Activated T-helper 1 cell treated with anti-CD3 and anti-CD28 coated beads, Interleukin-12 subunit alpha, Interleukin-12 subunit beta, Interleukin-2, Interleukin-4 antibody, amounts not matched to agents 30 ng/mL and 10 ng/mL and 1 ng/mL, durations not matched to agents 14 hours and 24 hours and 36 hours (primary cell): Measurements from ENCODE around the gene BACH1. TPM values are rescaled to one million over a fixed set of nuclear protein-coding genes. Genes with fewer than 3 reads are reported as not detected.

Experiments used
- DNase-seq: peaks from one replicate; pipeline ENCODE4 v3.0.0; 2021; ENCODE audit warnings: low spot score
- H3K27ac Mint-ChIP-seq: one replicate; pipeline ENCODE4 v1.8.0; 2021; ENCODE audit warnings: mild to moderate bottlenecking, mixed read lengths
- H3K27me3 Mint-ChIP-seq: one replicate; pipeline ENCODE4 v1.8.0; 2022; ENCODE audit warnings: mild to moderate bottlenecking, moderate library complexity, mixed read lengths; ENCODE audit not compliant: insufficient read depth
- H3K36me3 Mint-ChIP-seq: one replicate; pipeline ENCODE4 v1.8.0; 2021; ENCODE audit warnings: low read depth, mixed read lengths
- H3K4me1 Mint-ChIP-seq: one replicate; pipeline ENCODE4 v1.8.0; 2021; ENCODE audit warnings: low read depth, mixed read lengths
- H3K4me3 Mint-ChIP-seq: one replicate; pipeline ENCODE4 v1.8.0; 2021; ENCODE audit warnings: mild to moderate bottlenecking, moderate library complexity, mixed read lengths
- H3K9me3 Mint-ChIP-seq: one replicate; pipeline ENCODE4 v1.8.0; 2021; ENCODE audit warnings: mixed read lengths
- intact Hi-C: fragments of 100-400 bp; cut with micrococcal nuclease; formaldehyde crosslinking; loops from one replicate; pipeline ENCODE4 v1.15.1; 2024
- total RNA-seq: library from RNA; stranded (reverse); gene quantifications from 2 replicates; pipeline ENCODE4 v1.2.3, GENCODE V29; 2022

Gene BACH1
- total RNA-seq, 1 donor from 2014 or later: 22.7 TPM

DNA sequence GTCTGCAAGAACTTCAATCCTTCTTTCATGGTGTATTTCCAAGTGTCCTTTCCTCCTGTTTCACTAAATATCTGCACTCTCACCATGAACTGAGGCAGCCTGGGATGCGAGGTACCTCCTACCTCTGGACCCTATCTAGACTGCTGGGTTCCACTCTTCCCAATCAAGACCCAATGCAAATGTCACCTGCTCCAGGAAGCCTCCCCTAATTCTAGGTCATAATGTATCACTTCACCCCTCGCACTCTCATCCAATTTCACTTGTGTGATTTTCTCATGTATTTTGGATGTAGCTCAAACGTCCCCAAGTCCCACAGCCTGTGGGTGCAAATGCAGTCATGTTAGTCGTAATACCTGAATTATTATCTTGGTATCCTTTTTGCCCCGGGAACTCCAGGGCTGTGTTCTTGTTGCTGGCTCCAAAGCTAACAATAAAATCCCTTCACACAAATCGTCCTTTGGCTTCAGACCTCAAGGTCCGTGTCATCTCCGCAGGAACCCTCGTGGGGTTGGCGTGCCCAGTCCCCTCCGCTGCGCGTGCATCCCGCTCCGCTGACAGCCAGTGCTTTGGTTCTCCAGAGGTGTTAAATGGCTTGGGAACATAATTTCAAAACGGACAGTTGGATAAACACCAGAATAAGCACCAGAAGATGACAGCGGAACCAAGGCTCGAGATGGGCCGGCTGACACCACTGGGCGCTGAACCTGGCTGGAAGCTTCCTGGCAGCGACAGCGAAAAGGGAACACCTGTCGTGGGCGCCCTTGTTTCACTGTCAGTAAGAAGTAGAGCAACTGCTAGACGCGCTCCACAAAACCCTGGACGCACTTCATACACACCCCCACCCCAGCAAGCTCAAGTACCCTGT lies 1.0 kb upstream of the BACH1 start:
- peak overlapping the region; percentile 2 for H3K4me3 Mint-ChIP-seq
- peaks cover 4% of the 10 kb centered on the region for H3K27me3 Mint-ChIP-seq
- H3K4me1 Mint-ChIP-seq: peaks cover 51% of the 10 kb centered on the region
- no peak overlapping the region for H3K27ac Mint-ChIP-seq
- intact Hi-C loops: loop anchor here (1.0 to 2.0 kb wide), 3 partner anchors 133 to 225 kb away; partner anchors contain the start of gene CCT8
- peaks cover 9% of the 10 kb centered on the region for H3K36me3 Mint-ChIP-seq
- no peak for DNase-seq
- H3K9me3 Mint-ChIP-seq: no peaks in the 10 kb centered on the region

DNA sequence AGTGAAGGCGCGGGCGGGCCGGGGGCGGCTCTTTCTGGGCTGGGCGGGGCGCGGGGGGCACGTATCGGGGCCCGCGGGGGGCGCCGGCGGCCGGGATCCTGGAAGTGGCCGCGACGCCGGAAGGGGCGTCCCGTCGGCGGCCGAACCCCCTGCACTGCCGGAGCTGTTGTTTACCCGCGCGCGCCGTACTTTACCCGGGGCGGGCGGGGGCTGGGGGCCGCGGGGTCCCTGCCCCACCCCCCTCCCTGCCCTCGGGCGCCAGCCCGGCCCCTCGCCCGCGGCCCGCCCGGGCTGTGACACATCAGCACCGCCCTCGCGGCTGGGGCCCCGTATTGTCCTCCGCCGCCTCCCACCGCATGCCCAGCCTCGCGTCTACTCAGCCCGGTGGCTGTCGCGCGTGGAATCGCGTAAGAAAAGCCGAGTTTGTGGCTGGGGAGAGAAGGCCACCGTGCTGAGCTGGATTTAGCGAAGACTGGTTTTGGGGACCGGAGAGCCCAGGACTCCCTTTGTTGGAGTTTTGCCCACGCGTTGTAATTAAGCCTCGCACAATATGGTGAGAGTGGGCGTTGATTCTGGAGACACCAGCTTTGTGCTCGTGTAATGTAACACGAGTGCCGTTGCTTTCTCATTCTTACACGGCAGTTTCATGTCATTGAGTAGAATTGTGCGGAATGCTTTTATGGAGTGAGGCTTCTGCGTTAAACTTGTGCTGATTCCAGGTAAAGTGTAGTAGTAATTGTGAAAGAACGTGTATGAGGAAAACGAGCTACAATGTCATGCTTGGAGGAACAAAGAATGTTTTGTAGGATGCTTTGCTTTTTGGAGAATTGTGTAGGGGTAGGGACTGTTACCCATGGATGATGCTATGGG lies 559 bp downstream of the BACH1 start:
- intact Hi-C loops: loop anchor here (1.0 to 2.0 kb wide), 4 partner anchors 54 to 414 kb away; partner anchors contain the start of genes CCT8 and USP16
- peaks cover 8% of the 10 kb centered on the region for H3K36me3 Mint-ChIP-seq
- peak overlapping the region; percentile 91 for H3K4me3 Mint-ChIP-seq
- no peaks in the 10 kb centered on the region for H3K9me3 Mint-ChIP-seq
- peak overlapping the region; percentile 88 for H3K27ac Mint-ChIP-seq
- peaks cover 4% of the 10 kb centered on the region for H3K27me3 Mint-ChIP-seq
- DNase-seq: peak; percentile 58
- peaks cover 54% of the 10 kb centered on the region for H3K4me1 Mint-ChIP-seq

DNA sequence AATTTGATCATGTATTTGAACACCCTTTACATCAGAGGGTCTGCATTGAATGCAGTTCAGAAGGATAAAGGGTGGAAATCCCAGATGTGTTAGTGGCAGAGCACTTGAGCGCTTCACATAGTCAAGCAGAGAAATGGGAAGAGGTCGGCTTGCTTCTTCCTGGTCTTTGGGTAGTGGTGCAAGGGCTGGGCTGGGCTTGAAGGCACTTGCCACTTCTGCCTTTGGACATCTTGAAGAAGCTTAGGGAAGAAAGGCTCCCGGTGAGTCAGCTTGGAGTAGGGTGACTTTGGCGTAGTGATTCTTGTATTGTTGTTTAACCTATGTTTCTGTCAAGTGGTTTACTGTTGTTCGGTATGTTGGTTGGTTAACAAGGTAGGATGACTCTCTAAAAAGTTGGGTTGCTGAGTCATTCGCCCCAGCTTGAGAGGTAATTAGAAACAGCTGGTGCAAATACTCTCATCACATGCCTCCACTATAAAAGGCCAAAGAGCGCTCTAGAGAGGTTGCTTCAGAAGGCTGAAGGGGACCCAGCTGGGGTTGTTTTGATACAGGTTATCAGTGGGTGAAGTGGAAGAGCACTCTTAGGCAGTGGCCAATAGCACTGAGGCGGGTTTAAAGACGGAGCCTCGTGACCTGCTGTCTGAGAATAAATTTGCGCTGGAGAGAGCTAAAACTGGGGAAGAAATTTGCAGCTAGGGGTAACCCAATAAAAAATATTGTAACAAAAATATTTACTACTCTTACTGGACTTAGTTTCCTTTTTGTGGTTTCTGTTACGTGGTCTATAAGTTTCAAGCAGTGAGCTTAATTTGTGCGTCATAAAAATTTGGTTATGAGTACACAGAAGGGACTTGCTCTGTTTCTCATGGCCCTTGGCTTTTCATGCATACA lies 1.4 kb downstream of the BACH1 start:
- Mint-ChIP-seq H3K27me3 (peaks cover 4% of the 10 kb centered on the region), H3K9me3 (no peaks in the 10 kb centered on the region), H3K4me1 (peaks cover 49% of the 10 kb centered on the region), H3K4me3 (peak overlapping the region; percentile 91), H3K27ac (peak overlapping the region; percentile 88), H3K36me3 (peaks cover 8% of the 10 kb centered on the region)
- DNase-seq: peak; percentile 38
- intact Hi-C loops: loop anchor here (1.0 to 10.0 kb wide), 11 partner anchors 48 to 1415 kb away; partner anchors contain the start of genes CCT8, KRTAP21-3, LTN1 and USP16

DNA sequence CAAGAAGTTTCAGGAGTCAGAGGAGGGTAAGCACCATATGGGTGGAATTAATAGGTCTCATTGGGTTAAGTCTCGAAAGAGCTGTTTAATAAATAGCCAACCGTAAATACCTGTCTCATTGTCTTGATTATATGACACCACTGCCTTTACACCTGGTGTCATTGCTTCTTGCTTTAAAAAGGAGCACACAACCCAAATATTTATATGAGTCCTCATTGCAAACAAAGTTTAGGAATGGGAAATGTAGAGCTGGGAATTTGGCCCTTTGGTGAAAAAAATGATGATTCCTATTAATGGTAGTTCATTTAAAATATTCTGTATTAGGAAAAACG lies 2.1 kb downstream of the BACH1 start:
- no peaks in the 10 kb centered on the region for H3K9me3 Mint-ChIP-seq
- intact Hi-C loops: loop anchor here (1.0 to 10.0 kb wide), 7 partner anchors 48 to 1414 kb away; partner anchors contain the start of genes KRTAP21-3 and LTN1
- peaks cover 10% of the 10 kb centered on the region for H3K36me3 Mint-ChIP-seq
- peaks cover 4% of the 10 kb centered on the region for H3K27me3 Mint-ChIP-seq
- peak overlapping the region; percentile 88 for H3K27ac Mint-ChIP-seq
- H3K4me1 Mint-ChIP-seq: peaks cover 49% of the 10 kb centered on the region
- H3K4me3 Mint-ChIP-seq: peak overlapping the region; percentile 91
- no peak for DNase-seq

DNA sequence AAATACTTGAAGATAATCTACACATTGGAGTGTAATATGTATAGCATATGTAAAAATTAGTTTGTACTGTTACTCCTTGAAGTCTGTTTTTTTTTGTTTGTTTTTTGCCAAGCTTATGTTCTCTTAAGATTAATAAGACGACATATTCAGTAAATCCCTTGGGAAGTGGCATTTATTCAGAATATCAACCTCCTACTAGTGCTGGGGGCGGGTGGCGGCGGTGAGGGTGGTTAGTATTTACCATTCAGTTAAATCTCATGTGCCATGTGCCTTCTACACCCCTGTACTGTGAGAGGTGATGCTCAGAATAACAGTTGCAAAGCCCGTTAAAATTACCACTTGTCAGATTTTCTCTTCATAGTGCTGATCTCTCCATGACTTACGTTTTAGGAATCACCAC lies 3.0 kb downstream of the BACH1 start:
- no peak overlapping the region for H3K4me3 Mint-ChIP-seq
- intact Hi-C loops: loop anchor here (2.0 to 10.0 kb wide), 2 partner anchors 309 to 1413 kb away; partner anchors contain the start of genes KRTAP21-3 and LTN1
- H3K27me3 Mint-ChIP-seq: peaks cover 4% of the 10 kb centered on the region
- peaks cover 58% of the 10 kb centered on the region for H3K4me1 Mint-ChIP-seq
- peaks cover 12% of the 10 kb centered on the region for H3K36me3 Mint-ChIP-seq
- H3K27ac Mint-ChIP-seq: no peak overlapping the region
- no peak for DNase-seq
- H3K9me3 Mint-ChIP-seq: no peaks in the 10 kb centered on the region

DNA sequence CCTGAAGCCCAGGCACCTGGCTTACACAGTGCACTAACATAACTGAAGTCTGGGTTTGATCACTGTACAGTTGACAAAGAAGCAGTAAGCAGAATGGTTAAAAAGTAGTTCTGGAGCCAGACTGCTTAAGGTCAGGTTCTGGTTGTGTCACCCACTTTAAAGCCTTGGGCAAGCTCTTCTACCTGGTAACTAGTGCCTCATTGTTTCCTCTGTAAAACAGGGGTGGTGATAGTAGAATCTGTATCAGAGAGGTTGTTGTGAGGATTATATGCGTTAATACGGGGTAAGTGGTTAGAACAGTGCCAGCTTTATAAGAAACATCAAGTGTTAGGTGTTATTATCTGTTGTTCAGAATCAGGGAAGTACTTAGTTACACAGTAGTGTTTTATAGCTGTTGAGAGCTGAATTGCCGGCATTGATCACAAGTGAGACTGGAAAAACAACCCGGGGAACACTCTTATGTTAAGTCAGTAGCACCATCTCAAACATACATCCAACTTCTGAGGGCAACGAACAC lies 3.7 kb downstream of the BACH1 start:
- H3K36me3 Mint-ChIP-seq: peaks cover 11% of the 10 kb centered on the region
- H3K27me3 Mint-ChIP-seq: peaks cover 4% of the 10 kb centered on the region
- H3K4me3 Mint-ChIP-seq: no peak overlapping the region
- H3K27ac Mint-ChIP-seq: no peak overlapping the region
- H3K4me1 Mint-ChIP-seq: peaks cover 63% of the 10 kb centered on the region
- intact Hi-C loops: loop anchor here (10.0 kb wide), 1 partner anchor 1412 kb away; the partner anchor contains the start of gene KRTAP21-3
- H3K9me3 Mint-ChIP-seq: no peaks in the 10 kb centered on the region
- DNase-seq: no peak

DNA sequence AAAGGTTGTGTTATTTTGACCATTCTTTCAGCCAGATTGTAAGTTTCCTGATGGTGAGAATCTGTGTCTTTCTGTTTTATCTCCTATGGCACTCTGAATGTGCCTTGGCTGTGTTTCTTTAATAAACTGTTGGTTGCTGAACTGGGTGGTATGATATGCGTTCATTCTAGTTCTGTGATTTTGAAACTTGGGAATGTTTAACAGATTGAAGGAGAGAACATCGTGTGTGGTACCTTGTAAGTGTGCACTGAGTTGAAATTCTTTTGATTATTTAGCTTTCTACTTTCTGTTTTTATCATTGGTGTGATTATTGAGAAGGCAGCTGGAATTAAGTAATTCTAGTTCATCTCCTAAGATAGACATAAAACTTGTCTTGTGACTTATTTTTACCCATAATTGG lies 4.6 kb downstream of the BACH1 start:
- Mint-ChIP-seq H3K4me1 (peaks cover 64% of the 10 kb centered on the region), H3K36me3 (peaks cover 11% of the 10 kb centered on the region), H3K27ac (no peak overlapping the region), H3K27me3 (no peaks in the 10 kb centered on the region), H3K4me3 (no peak overlapping the region), H3K9me3 (no peaks in the 10 kb centered on the region)
- intact Hi-C loops: loop anchor here (10.0 kb wide), 1 partner anchor 1412 kb away; the partner anchor contains the start of gene KRTAP21-3
- DNase-seq: no peak

DNA sequence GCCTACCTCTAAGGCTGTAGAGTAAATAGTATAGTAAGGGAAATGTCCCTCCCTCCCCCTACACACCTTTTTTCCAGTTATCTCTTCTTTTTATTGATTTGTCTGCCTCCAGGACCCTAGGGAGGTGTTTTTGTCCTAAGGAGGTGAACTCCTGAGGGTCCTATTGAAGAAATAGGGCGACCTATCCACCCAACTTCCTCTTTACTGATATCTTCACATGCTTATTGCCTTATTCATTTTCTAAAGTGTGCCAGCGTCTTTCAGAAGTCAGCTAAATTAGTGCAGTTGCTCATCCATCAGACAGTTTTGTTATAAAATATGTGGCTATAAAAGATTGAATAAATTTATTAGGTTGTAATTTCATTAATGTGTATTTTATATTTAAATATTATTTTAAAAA lies 5.9 kb downstream of the BACH1 start:
- intact Hi-C loops: loop anchor here (10.0 kb wide), 1 partner anchor 1410 kb away; the partner anchor contains the start of gene KRTAP21-3
- peaks cover 64% of the 10 kb centered on the region for H3K4me1 Mint-ChIP-seq
- no peaks in the 10 kb centered on the region for H3K9me3 Mint-ChIP-seq
- DNase-seq: no peak
- H3K36me3 Mint-ChIP-seq: peaks cover 12% of the 10 kb centered on the region
- no peak overlapping the region for H3K27ac Mint-ChIP-seq
- H3K4me3 Mint-ChIP-seq: no peak overlapping the region
- H3K27me3 Mint-ChIP-seq: no peaks in the 10 kb centered on the region

DNA sequence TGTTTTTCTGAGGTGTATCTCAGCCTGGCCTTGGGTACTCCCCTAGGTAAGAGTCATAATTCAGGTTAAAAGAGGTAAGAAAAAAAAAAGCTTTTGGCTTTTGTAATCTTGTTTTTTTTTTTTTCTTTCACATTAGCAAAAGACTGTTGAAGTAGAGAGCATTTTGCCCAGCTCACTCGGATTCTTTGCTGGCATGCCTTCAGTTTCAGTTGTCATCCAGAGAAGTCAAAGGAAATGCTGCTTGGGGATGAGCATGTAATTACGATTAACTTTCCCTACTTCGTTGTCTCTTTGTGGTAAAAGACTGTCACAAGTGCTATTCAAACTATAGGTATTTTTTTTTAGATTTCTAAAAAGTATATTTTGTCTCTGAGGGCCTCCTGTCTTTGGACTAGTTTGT lies 6.3 kb downstream of the BACH1 start:
- intact Hi-C loops: loop anchor here (10.0 kb wide), 1 partner anchor 1410 kb away; the partner anchor contains the start of gene KRTAP21-3
- H3K4me3 Mint-ChIP-seq: no peak overlapping the region
- no peak for DNase-seq
- peaks cover 60% of the 10 kb centered on the region for H3K4me1 Mint-ChIP-seq
- peaks cover 12% of the 10 kb centered on the region for H3K36me3 Mint-ChIP-seq
- no peaks in the 10 kb centered on the region for H3K27me3 Mint-ChIP-seq
- H3K9me3 Mint-ChIP-seq: no peaks in the 10 kb centered on the region
- no peak overlapping the region for H3K27ac Mint-ChIP-seq

DNA sequence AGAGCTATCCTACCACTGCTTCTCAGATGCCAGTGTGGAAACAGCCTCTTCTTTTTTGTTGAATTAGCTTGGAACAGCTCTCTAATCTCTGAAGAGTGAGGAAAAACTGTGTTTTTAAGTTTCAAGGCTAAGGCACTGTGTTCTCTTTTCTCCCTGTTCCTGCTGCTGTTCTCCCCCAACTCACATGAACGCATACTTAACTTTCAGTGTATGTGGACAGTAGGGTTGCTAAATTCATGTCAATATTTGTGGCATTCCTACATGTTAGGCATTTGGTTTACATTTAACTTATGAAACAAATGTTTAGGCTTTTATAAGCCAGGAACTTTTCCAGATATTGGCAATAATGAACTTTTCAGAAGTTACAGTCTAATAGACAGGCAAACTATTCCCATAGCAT lies 6.8 kb downstream of the BACH1 start:
- Mint-ChIP-seq H3K36me3 (peaks cover 12% of the 10 kb centered on the region), H3K27ac (no peak overlapping the region), H3K27me3 (no peaks in the 10 kb centered on the region), H3K4me1 (peaks cover 55% of the 10 kb centered on the region), H3K9me3 (no peaks in the 10 kb centered on the region), H3K4me3 (no peak overlapping the region)
- no peak for DNase-seq
- intact Hi-C loops: loop anchor here (10.0 kb wide), 1 partner anchor 1409 kb away; the partner anchor contains the start of gene KRTAP21-3

DNA sequence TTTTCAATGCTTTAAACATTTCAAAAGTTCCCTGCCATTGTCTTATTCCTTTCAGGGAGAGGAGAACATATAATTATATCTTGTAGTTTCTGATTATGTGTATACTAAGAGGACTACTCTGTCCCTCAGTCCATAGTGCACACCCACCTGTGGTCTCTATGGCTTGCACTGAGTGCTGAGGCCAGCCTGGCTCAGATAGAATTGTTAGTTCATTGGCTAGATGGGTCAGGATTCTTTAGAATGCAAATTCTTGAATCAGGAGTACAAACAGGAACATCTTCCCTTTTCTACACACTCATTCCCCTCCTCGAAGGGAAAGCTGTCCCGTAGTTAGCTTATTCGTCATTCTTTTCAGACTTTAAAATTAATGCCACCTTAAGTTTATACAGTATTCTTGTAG lies 8.2 kb downstream of the BACH1 start:
- Mint-ChIP-seq H3K9me3 (no peaks in the 10 kb centered on the region), H3K36me3 (peaks cover 13% of the 10 kb centered on the region), H3K27me3 (no peaks in the 10 kb centered on the region), H3K4me3 (no peak overlapping the region), H3K27ac (no peak overlapping the region), H3K4me1 (peaks cover 48% of the 10 kb centered on the region)
- intact Hi-C loops: loop anchor here (10.0 kb wide), 1 partner anchor 1408 kb away; the partner anchor contains the start of gene KRTAP21-3
- no peak for DNase-seq
